NCI-H2107 treated with DMSO at 0.1 percent for 48 hours (cell line): ENCODE data around the gene NPC1L1.

Source experiments
- DNase-seq: peaks from one replicate; lab custom pipeline; 2025; ENCODE audit not compliant: unreplicated experiment; lab: John Stamatoyannopoulos, UW

Gene NPC1L1

DNA sequence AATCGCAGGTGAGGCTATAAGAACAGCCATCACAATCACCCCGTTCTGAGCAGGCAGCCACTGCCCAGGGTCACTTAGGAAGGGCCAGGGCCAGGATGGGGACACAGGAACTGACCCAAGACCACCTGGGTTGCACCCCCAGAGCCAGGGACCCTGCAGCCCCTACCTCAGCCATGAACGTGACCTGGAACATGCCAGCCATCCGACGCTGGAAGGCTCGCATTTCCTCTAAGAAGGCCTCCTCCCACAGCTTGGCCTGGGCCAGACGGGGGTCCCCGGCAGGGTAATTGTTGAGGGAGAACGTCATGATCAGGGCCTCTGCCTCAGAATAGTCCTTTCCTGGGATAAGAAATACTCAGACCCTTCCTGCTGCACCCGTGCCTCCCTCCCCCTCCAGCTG is 5.0 kb downstream of the NPC1L1 start:
- no peak for DNase-seq

DNA sequence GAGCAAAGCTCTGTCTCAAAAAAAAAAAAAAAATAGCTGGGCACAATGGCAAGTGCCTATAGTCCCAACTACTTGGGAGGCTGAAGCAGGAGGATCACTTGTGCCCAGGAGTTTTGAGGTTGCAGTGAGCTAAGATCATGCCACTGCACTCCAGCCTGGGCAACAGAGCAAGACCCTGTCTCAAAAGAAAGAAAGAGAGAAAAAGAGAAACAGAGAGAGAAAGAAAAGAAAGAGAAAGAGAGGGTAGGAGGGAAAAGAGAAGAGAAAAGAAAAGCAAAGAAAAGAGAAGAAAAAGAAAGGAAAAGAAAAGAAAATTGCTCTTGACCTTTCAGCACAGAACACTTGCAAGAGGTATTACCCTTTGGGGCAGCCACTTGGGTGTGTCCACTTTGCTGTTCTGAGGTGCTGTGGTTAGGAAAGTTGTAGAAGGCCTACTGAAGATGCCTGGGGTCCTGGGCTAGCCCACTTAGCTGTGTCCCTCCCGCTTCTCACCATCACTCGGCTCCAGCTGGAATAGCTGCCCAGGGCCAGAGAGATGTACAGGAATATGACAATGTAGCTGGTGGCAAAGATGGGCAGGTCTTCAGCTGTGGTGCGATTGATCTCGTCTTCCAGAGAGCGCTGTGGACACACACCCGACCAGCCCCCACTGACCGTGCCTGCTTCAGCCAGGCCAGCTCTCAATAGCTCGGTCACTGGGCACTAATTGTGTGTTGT is 5.6 kb downstream of the NPC1L1 start:
- DNase-seq, result no peak

DNA sequence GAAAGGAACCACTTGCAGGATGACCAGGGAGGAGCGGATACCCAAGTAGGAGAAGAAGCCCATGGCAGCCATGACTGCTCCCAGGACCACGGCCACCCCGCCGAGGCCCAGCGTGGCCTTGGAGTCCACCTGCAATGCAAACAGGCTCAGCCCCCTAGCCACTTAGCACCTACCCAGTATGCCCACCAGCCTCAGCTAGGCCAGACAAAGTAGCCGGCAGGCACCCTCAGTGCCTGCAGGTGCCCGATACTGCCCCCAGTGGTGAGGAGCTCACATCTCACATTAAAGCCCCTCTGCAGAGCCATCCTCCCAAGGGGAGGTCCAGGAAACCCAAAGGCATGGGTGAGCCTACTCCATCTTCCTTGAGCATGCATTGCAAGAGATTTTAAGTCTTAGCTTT is 6.6 kb downstream of the NPC1L1 start:
- no peak for DNase-seq

DNA sequence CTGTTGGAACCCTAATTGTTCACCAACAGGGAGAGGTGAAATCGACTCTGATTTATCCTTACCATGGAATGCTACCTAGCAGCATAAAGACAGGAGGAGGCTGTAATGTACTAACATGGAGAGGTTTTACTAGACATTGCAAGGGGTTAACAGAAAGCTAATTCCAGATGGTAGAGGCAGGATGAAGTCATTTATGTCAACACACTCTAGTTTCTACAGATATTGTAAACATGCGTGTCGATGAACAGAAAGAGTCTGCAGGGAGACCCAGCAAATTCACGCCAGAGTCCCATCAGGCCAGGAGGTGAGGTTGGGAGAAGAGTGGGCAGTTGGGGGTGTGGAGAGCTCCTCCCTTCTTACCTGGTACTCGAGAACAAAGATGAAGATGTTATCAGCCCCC is 7.0 kb downstream of the NPC1L1 start:
- no peak for DNase-seq

DNA sequence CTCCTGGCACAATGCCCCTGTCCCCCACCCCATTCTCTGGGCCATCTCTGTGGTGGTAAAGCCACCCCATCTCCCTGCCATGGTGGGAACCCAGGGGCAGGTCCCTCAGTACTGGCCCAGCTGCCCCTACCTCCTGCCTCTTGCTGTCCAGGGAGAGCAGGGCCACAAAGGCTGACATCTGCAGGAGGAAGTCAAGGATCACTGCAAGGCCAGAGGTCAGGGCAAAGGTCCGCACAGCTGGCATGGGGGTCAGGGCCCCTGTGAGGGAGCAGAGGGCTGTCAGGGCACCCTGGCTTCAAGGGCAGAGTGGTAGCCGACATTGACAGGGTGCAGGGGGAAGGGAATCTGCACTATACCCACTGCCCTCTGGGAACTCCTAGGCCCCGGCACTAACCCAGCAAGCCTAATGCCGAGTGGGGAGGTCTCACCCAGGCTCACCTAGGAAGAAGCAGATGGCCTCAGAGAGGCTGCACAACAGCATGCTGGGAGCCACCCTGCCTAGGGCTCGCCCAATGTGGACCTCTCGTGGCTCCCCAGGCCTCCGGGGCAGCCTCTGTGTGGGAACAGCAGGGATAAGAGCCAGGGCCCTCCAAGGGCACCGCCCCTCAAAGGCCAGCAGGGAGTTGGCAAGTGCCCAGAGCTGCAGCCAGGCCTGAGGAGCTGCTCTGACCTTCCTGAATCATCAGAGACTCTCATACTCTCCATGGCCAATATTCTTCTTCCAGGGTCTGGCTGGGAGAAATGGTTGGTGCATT is 7.7 kb downstream of the NPC1L1 start:
- DNase-seq, result no peak

DNA sequence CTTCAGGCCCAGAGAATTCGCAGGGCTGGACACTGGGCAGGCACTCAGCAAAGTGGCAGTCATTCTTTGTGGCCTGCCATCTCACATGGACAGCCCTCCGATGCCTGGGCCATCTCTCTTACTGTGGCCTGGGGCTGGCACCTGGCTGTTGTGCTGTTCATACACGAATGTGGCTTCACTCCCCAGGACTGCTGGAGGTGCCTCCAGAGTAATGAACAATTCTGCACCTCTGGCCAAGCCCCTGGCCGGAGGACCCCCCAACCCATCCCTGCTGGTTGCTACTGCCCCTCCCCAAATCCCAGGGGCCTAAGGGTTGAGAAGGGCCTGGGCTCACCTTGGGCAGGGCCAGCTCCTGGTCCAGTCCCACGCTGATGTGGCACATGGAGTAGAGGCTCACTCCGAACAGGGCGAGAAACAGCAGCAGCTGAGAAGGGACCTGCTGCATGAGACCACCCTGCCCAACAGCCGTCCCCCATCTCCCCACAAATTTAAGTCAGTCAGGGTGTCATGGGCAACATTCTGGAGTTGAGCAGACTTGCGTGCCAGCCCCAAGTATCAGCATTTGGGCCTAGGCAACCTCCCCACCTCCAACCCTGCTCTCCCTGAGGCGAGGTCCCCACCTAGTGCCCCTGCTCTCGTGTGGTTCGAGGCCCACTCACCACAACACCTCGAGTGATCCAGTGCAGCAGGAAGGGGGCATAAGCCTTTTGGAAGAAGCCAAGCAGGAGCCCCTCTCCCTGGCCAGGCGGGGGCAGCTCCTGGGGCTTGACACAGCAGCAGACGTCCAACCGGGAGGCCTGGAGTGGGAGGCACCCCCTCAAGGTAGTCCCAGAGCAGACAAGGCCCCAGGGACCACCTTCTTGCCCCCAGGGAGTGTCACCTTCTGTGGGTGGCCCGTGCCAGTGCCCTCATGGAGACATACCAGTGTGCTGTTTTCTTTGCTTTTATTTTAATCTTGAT is 9.4 kb downstream of the NPC1L1 start:
- no peak for DNase-seq

DNA sequence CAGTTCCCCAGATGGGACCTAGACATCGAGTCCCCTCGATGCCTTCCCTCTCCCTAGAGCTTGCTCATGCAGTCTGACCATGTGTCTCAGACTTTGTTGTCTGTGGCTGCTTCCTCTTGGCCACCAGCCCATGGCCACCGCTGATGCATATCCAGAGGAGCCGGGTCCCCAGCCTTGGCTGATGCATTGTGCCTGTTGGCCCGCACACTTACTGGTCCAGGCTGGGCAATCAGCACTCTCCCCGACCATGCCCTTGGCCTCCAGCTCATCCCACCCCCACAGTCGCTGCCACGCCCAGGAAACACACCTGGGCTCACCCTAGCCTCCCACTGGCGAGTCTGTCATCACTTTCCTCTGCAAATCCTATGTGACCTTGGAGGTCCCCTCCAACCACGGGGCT is 10.1 kb downstream of the NPC1L1 start:
- no peak for DNase-seq

DNA sequence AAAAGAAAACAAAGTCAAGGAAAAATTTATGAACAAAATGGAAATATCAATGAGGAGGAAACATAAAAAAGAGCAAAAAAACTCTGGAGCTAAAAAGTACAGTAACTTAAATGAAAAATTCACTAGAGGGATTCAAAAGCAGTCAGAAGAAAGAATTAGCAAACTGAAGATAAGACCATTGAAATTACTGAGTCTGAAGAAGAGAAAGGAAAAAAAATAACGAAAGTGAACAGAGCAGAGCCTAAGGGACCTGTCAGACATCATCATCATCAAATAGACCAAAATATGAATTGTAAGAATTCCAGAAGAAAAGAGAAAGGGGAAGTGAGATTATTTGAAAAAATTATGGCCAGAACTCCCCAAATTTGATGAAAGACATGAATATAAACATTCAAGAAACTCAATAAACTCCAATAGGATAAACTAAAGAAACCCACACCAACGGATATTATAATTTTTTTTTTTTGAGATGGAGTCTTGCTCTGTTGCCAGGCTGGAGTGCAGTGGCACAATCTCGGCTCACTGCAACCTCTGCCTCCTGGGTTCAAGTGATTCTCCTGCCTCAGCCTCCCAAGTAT is 16.2 kb downstream of the NPC1L1 start:
- no peak for DNase-seq

DNA sequence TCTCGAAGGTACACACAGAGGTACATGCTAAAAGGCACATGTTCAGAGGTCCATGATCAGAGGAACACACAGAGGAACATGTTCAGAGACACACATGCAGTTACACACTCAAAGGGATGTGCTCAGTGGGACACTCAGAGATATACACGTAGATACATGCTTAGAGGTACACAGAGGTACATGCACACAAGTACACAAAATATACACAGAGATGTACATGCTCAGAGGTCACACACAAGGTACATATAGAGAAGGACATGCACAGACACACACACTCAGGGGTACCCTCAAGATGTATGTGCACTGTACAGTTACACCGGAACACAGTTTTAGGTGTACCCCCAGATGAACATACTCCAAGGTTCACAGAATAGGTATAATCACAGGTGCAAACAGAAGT is 18.8 kb downstream of the NPC1L1 start:
- no peak for DNase-seq

DNA sequence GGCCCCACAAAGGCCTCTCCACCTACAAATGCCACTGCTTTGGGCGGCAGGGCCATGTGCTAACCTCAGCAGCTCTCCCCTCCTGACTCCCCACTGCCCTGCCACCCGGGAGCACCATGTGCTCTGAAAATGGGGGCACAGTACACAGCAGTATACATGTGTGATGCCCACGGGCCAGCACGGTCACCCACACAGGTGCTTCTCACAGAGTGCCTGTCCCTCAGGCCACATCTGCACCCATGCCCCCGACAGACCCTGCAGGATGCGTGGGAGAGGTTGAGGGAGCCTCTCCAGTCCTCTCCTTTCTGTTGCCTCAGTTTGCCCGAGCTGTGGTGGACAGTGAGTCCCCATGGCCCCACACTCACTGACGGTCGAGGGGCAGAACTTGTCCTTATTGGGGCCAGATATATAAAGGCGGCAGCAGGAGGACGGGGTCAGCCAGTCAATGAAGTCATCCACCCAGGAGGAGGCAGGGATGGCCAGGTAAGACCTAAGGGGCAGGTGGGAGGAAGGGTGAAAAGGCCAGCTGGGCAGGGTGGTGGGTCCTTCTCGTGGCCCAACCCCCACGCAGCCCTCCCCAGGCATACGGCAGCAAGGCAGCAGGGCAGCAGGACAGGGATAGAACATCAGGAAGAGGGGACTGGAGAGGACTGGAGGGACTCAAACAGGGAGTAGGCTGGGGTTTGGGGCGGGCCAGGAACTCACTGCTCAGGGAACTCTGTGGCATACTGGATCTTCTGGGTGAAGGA is 19.6 kb downstream of the NPC1L1 start:
- DNase-seq, result no peak

DNA sequence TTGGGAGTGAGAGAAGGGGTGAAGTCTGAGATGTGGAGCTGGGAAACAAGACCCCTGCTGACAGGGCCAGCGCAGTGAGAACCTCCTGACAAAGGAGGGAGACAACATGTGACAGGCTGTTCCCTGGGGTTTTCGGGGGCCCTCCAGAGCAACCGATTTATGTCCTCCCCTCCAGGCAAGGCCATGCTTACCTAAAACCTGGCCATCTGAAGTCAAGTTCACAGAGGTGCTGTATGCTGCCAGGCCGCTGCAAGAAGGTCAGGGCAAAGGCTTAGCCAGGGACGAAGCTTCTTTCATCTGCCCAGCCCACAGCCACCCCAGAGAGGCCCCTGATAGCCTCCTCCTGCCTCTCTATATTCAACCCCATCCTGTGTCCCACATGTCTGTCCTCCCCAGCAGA is 20.6 kb downstream of the NPC1L1 start:
- DNase-seq, result no peak

DNA sequence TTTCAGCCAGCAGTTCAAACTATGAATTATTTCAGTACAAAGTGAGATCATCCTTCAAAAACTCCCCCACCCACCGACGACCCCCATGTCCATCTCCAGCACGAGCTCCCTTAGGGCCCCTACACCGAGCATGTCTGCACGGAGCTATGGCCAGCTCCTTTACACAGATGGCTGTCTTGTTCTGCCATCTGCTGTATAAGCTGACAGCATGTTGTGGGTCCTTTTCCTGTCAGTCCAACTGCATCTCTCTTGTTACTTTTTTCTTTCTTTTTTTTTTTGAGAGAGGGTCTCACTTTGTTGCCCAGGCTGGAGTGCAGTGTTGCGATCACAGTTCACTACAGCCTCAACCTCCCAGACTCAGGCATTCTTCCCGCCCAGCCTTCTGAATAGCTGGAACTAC is 21.6 kb downstream of the NPC1L1 start:
- DNase-seq, result no peak

DNA sequence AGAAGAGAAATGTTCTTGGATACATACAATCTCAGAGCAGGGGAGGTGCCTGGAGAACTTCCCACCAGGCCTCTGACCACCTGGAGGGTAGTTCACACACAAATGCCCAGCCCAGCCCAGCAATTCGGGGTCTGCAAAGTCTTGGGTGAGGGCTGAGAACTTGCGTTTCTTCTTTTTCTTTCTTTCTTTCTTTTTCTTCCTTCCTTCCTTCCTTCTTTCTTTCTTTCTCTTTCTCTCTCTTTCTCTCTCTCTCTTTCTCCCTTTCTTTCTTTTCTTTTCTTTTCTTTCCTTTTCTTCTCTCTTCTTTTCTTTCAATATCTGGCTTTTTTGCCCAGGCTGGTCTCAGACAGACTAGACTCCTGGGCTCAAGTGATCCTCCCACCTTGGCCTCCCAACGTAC is 22.4 kb downstream of the NPC1L1 start:
- no peak for DNase-seq

DNA sequence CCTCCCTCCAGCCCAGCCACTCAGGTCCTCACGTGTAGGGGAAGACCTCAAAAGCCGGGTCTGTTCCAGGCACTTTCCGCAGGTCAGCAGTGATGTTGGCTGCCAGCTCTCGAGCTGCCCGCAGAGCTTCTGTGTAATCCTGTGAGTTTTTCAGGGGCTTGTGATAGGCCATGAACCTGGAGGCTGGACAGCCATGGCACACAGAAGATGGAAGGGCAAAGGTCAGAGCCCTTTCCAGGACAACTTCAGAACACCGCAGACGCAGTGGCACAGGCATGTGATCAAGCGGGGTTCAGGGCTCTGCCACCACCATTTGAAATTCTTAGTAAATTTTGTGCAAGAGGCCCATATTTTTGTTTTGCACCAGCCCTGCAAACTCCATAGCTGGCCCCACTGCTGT is 24.0 kb downstream of the NPC1L1 start:
- no peak for DNase-seq

DNA sequence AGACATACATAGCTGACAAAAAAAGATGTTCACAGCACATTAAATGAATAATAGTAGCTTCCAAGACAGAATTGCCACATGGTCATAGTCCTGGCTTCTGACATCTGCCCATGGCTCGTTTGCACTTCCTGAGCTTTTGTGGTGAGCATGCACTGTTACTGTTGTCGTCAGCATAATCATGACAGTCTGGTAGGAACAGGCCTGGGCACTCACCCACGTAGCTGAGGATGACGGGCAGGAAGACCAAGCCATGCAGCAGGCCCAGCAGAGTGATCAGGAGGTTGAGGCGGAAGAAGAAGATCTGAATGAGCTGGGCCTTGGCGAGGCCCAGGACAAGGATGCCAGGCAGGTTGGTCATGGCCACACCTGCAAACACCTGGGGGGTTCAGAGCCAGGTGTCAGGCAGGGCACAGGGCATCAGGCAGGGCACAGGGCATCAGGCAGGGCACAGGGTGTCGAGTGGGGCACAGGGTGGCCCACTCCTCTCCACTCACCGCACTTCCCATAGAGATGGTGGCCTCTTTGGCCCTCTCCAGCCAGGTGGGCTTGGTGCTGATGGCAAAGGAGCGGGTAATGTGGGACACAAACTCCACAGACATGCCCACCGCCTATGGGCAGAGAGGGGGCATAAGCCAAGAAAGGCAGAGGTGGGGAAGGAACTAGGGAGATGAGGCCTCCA is 25.4 kb downstream of the NPC1L1 start:
- DNase-seq, result no peak

DNA sequence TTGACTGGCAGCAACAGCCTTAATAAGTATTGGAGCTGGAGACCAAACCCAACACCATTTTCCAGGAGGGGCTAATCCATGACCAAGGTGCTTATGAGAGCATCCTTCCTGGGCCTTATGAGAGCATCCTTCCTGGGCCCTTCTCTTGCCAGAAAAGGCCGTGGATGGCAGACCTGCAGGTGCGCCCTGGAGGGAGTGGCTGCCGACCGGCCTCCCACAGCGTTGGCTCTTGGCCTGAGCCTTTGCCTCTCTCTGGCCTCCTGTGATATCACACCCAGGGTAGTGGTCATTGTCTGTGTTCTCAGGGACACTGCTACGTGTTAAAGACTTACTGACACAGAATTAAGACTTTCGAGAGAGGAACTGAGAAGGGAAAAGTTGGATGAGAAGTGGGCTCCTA is 28.4 kb downstream of the NPC1L1 start:
- DNase-seq, result no peak

DNA sequence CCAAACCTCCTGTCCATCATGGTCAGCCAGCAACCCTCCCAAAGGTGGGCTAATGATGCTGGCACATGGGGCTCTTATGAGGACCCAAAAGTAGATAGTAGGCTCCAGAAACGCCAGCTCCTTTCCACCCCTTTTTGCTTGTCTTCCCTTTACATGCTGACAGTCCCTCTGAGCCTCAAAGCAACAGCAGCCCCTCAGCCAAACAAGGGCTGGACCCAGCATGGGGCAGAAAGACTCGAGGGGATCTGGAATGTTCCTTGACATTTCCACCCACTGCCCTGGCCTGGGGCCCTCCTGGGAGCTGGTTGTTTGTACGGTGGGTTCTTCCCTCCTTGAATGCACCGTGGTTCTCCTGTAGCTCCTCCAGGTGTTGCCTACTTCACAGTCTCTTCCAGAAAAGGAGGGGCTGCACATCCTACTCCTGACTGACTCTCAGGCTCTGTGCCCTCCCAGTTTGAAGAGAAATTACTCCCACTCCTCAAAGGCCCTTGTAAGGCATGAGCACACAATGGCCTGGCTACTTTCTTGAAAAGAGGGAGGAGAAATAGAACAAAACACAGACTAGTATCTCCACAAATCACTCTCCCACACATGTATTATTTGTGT is 29.2 kb downstream of the NPC1L1 start:
- DNase-seq, result no peak

DNA sequence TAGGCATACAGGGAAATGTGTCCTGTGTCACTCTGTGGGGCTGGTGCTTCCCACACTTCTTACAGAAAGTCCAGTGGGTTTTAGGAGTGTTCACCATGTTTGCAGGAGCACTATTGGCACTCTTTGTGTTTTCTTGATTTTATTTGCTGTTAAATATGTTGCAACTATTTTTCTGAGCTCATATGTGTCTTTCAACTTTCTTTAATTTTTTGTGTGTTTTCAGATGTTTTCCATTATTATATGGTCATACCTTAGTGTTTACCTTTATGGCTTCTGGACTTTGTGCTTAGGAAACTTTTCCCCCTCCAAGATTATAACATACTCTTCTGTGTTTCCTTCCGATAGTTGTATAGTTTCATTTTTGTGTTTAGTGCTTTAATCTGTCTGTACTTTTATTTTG is 29.9 kb downstream of the NPC1L1 start:
- DNase-seq, result no peak

DNA sequence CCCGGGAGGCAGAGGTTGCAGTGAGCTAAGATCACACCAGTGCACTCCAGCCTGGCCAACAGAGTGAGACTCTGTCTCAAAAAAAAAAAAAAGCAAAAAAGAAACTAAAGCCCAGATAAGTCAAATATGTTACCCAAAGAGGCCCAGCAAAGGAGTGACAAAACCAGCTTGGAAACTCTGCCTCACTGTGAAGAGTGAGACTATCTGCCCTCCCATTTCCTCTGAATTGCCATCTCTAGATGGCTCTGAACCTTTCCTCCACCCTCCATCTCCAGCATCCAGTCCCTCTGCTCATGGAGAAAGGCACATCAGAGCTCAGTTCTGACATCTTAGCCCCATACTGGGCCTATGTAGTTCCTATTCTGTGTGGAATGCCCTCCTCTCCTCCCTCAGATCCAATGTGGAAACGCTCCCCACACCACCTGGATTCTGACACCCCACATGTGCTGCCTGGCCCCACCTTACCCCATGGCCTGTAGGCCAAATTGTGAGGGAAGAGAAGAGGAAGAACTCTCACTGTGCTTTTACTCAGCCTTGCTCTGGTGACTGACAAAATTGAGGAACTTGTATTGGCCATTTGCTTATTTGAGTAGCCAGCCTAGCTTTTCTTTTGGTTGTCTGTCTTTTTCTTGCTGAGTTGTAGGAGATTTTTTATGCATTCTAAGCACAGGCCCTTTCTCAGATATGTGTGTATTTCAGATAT is 32.7 kb downstream of the NPC1L1 start:
- DNase-seq, result no peak
